Caco-2 (cell line): ENCODE data around the gene CLDN24. TPM values are rescaled to one million over a fixed set of nuclear protein-coding genes. Genes with fewer than 3 reads are reported as not detected.

Experiments used
- BruUV-seq: library from RNA; stranded (reverse); fragments of 400-500 nt; replicated peaks from 2 replicates; lab custom pipeline; 2021; lab: Mats Ljungman, UMichigan
- CTCF ChIA-PET: fragments of 300-600 bp; sonication (Branson Sonifier 250); formaldehyde crosslinking; loops from one replicate; lab custom pipeline; 2022; ENCODE audit warnings: antibody characterized with exemption; lab: Charles Lee
- POLR2A ChIA-PET: fragments of 300-600 bp; sonication (Branson Sonifier 250); formaldehyde crosslinking; loops from one replicate; lab custom pipeline; 2022; ENCODE audit warnings: antibody characterized with exemption; lab: Charles Lee
- DNase-seq, 2 experiments: peaks; one replicate each; pipeline versions ENCODE4 v3.0.0 to v3.0.0-alpha.2; 2020 to 2022
- H3K27me3 ChIP-seq: replicated peaks from 2 replicates; pipeline ENCODE4 v1.6.0; 2011; ENCODE audit warnings: low read length; ENCODE audit not compliant: control insufficient read depth, insufficient read depth
- H3K36me3 ChIP-seq: 2 replicates; pipeline ENCODE4 v1.5.1; 2011; ENCODE audit warnings: low read length; ENCODE audit not compliant: control insufficient read depth, insufficient read depth
- H3K4me1 ChIP-seq: fragments of 250-450 bp; sonication (Bioruptor Pico); 2 replicates; pipeline ENCODE4 v1.5.1; 2020; ENCODE audit warnings: mild to moderate bottlenecking
- H3K4me3 ChIP-seq: 2 replicates; pipeline ENCODE4 v1.5.1; 2011; ENCODE audit warnings: low read depth, mild to moderate bottlenecking, control low read depth, low read length
- H3K9me3 ChIP-seq: fragments of 250-450 bp; sonication (Bioruptor Pico); 2 replicates; pipeline ENCODE4 v1.5.1; 2020; ENCODE audit warnings: mild to moderate bottlenecking, moderate library complexity
- H3K27ac Mint-ChIP-seq: one replicate; pipeline ENCODE4 v1.8.0; 2022; ENCODE audit warnings: mixed read lengths; ENCODE audit not compliant: unreplicated experiment
- H3K27me3 Mint-ChIP-seq: one replicate; pipeline ENCODE4 v1.8.0; 2022; ENCODE audit warnings: mixed read lengths; ENCODE audit not compliant: insufficient read depth, unreplicated experiment
- H3K36me3 Mint-ChIP-seq: one replicate; pipeline ENCODE4 v1.8.0; 2022; ENCODE audit warnings: mild to moderate bottlenecking, mixed read lengths; ENCODE audit not compliant: insufficient read depth, unreplicated experiment
- H3K4me1 Mint-ChIP-seq: one replicate; pipeline ENCODE4 v1.8.0; 2022; ENCODE audit warnings: low read depth, mixed read lengths; ENCODE audit not compliant: unreplicated experiment
- H3K4me3 Mint-ChIP-seq: one replicate; pipeline ENCODE4 v1.8.0; 2022; ENCODE audit warnings: mild to moderate bottlenecking, moderate library complexity, mixed read lengths; ENCODE audit not compliant: unreplicated experiment
- H3K9me3 Mint-ChIP-seq: one replicate; pipeline ENCODE4 v1.8.0; 2022; ENCODE audit warnings: mixed read lengths; ENCODE audit not compliant: unreplicated experiment
- intact Hi-C: fragments of 100-400 bp; cut with micrococcal nuclease; formaldehyde crosslinking; loops from one replicate; pipeline ENCODE4 v1.10.0; 2022; ENCODE audit not compliant: unreplicated experiment
- total RNA-seq: library from RNA; stranded (reverse); gene quantifications from 2 replicates; pipeline ENCODE4 v1.2.3, GENCODE V29; 2022
- TF ChIP-seq, protein P1 (sequence below), 2 experiments: fragments of 200-600 bp in 1 of 2; IDR thresholded peaks; 1 replicate in 1 of 2; 2 replicates in 1 of 2; pipeline versions ENCODE4 v1.5.1 to v1.8.0; 2011 to 2022; ENCODE audit warnings: antibody characterized with exemption in 1 of 2, control low read depth in 1 of 2, inconsistent platforms in 1 of 2, low read depth in 1 of 2, low read length in 1 of 2, mild to moderate bottlenecking in 1 of 2, moderate library complexity in 1 of 2; ENCODE audit not compliant: insufficient read depth in 1 of 2, severe bottlenecking in 1 of 2, unreplicated experiment in 1 of 2

The CLDN24 gene
- total RNA-seq, 1 experiment from 2014 or later: not detected

GRCh38 chr4:183335369-183335940, 13.2 kb upstream of the CLDN24 start:
- ChIA-PET POLR2A (no interaction called here), CTCF (no interaction called here)
- Histone ChIP-seq H3K4me1 (peaks cover 22% of the 10 kb centered on the region; the same call in 1 of the 2 replicates), H3K27me3 (no peaks in the 10 kb centered on the region), H3K9me3 (no peaks in the 10 kb centered on the region; the same call in 1 of the 2 replicates), H3K36me3 (no peaks in the 10 kb centered on the region), H3K4me3 (no peak overlapping the region)
- H3K9me3 Mint-ChIP-seq: peaks cover 6% of the 10 kb centered on the region
- DNase-seq: no peak
- H3K27ac Mint-ChIP-seq: no peak overlapping the region
- peaks cover 7% of the 10 kb centered on the region for H3K36me3 Mint-ChIP-seq
- BruUV-seq: no TSS peak
- H3K4me3 Mint-ChIP-seq: no peak overlapping the region
- peaks cover 8% of the 10 kb centered on the region for H3K4me1 Mint-ChIP-seq
- TF ChIP-seq, protein P1, sequence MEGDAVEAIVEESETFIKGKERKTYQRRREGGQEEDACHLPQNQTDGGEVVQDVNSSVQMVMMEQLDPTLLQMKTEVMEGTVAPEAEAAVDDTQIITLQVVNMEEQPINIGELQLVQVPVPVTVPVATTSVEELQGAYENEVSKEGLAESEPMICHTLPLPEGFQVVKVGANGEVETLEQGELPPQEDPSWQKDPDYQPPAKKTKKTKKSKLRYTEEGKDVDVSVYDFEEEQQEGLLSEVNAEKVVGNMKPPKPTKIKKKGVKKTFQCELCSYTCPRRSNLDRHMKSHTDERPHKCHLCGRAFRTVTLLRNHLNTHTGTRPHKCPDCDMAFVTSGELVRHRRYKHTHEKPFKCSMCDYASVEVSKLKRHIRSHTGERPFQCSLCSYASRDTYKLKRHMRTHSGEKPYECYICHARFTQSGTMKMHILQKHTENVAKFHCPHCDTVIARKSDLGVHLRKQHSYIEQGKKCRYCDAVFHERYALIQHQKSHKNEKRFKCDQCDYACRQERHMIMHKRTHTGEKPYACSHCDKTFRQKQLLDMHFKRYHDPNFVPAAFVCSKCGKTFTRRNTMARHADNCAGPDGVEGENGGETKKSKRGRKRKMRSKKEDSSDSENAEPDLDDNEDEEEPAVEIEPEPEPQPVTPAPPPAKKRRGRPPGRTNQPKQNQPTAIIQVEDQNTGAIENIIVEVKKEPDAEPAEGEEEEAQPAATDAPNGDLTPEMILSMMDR (IDR thresholded peaks at IDR 0.05; ENCODE audit: insufficient read depth in 1 of 2, low read depth in 1 of 2, low read length in 1 of 2, severe bottlenecking in 1 of 2, unreplicated experiment in 1 of 2): no peak
- H3K27me3 Mint-ChIP-seq: no peaks in the 10 kb centered on the region
- intact Hi-C loops: no loop called here

DNA sequence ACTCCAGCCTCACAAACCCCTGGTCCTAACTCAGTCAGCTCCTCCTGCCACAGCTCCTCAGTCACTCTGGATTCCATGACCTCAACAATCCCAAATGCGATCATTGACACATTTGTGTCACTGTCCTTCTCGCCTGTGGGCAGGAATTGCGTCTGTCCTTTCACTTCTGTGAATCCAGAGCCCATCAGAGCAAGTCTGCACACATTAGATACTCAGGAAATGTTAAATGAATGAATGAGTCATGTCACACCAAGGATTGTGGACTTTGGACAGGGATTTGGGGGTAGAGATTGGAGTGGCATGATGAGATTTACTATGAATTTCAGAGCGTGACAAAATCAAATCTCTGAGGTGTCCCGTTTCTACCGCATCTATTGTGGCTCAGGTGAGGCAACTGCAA, 11.8 kb upstream of the CLDN24 start:
- H3K36me3 Mint-ChIP-seq: peaks cover 13% of the 10 kb centered on the region
- intact Hi-C loops: no loop called here
- no peaks in the 10 kb centered on the region for H3K27me3 Mint-ChIP-seq

GRCh38 chr4:183333202-183333601, 11.0 kb upstream of the CLDN24 start:
- no peak for DNase-seq
- Histone ChIP-seq H3K27me3 (no peaks in the 10 kb centered on the region), H3K4me1 (peaks cover 22% of the 10 kb centered on the region; the same call in 1 of the 2 replicates), H3K36me3 (no peaks in the 10 kb centered on the region), H3K4me3 (no peak overlapping the region), H3K9me3 (no peaks in the 10 kb centered on the region; the same call in 1 of the 2 replicates)
- H3K36me3 Mint-ChIP-seq: peaks cover 17% of the 10 kb centered on the region
- CTCF ChIA-PET: no interaction called here
- H3K4me1 Mint-ChIP-seq: peaks cover 20% of the 10 kb centered on the region
- BruUV-seq: no TSS peak
- H3K27me3 Mint-ChIP-seq: no peaks in the 10 kb centered on the region
- no peak overlapping the region for H3K4me3 Mint-ChIP-seq
- intact Hi-C loops: no loop called here
- H3K27ac Mint-ChIP-seq: no peak overlapping the region
- TF ChIP-seq, protein P1 (IDR thresholded peaks at IDR 0.05; ENCODE audit: insufficient read depth in 1 of 2, low read depth in 1 of 2, low read length in 1 of 2, severe bottlenecking in 1 of 2, unreplicated experiment in 1 of 2): no peak
- peaks cover 15% of the 10 kb centered on the region for H3K9me3 Mint-ChIP-seq
- POLR2A ChIA-PET: no interaction called here

More for the DNA sequence above, 11.8 kb upstream of the CLDN24 start:
- Histone ChIP-seq H3K4me1 (peaks cover 22% of the 10 kb centered on the region; the same call in 1 of the 2 replicates), H3K9me3 (no peaks in the 10 kb centered on the region; the same call in 1 of the 2 replicates), H3K36me3 (no peaks in the 10 kb centered on the region), H3K4me3 (no peak overlapping the region), H3K27me3 (no peaks in the 10 kb centered on the region)
- Mint-ChIP-seq H3K9me3 (peaks cover 12% of the 10 kb centered on the region), H3K27ac (no peak overlapping the region), H3K4me1 (peaks cover 12% of the 10 kb centered on the region), H3K4me3 (no peak overlapping the region)
- ChIA-PET POLR2A (no interaction called here), CTCF (no interaction called here)
- TF ChIP-seq, protein P1 (IDR thresholded peaks at IDR 0.05; ENCODE audit: insufficient read depth in 1 of 2, low read depth in 1 of 2, low read length in 1 of 2, severe bottlenecking in 1 of 2, unreplicated experiment in 1 of 2): no peak
- peak in 1 of 2 experiments; percentile 22 for DNase-seq
- no TSS peak for BruUV-seq
